RWPE1 (cell line): ENCODE data around the gene KDM2B.
"Not testable (repeated sequence)": the region's sequence is repeated elsewhere in the genome, so short reads cannot be mapped to it uniquely, and the experiment has no call there.

Experiments used
- CTCF ChIA-PET: fragments of 350-600 bp; sonication (Branson Sonifier 250); formaldehyde crosslinking; extraction: SDS; loops from one replicate; lab custom pipeline; 2021; lab: Yijun Ruan, JAX
- POLR2A ChIA-PET: fragments of 400-600 bp; formaldehyde crosslinking; extraction: SDS; loops from one replicate; lab custom pipeline; 2020; ENCODE audit warnings: antibody characterized with exemption; ENCODE audit not compliant: low non-redundant PET; lab: Yijun Ruan, JAX
- DNase-seq: peaks from one replicate; pipeline ENCODE4 v3.0.0; 2012; ENCODE audit warnings: low spot score
- H3K27ac ChIP-seq: fragments of 450-650 bp; 2 replicates; pipeline ENCODE4 v1.5.1; 2017
- TF ChIP-seq, protein P1 (sequence below): fragments of 450-650 bp; conservative IDR thresholded peaks from 2 replicates; pipeline ENCODE4 v1.5.1; 2017; ENCODE audit warnings: low read depth, mild to moderate bottlenecking

KDM2B gene

DNA sequence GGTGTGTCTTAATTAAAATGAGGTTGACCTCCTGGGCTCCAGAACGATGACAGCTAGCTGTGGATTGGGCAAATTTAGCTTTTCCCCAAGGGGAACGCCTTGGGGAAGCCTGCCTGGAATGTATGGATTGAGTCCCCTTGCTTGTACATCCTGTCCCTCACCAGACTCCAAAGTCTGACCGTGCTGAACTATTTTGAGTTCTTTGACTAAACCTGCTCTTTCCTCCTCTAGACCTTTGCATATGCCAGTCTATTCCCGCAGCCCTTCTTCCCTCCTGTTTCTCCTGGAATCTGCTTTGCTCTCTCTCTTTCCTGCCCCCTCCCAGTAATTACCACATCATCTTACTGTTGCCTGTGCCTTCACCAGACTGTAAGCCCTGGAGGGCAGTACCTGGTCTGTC, 11.5 kb upstream of the KDM2B start:
- ChIA-PET CTCF (no interaction called here), POLR2A (no interaction called here)
- DNase-seq: no peak
- TF ChIP-seq, protein P1, sequence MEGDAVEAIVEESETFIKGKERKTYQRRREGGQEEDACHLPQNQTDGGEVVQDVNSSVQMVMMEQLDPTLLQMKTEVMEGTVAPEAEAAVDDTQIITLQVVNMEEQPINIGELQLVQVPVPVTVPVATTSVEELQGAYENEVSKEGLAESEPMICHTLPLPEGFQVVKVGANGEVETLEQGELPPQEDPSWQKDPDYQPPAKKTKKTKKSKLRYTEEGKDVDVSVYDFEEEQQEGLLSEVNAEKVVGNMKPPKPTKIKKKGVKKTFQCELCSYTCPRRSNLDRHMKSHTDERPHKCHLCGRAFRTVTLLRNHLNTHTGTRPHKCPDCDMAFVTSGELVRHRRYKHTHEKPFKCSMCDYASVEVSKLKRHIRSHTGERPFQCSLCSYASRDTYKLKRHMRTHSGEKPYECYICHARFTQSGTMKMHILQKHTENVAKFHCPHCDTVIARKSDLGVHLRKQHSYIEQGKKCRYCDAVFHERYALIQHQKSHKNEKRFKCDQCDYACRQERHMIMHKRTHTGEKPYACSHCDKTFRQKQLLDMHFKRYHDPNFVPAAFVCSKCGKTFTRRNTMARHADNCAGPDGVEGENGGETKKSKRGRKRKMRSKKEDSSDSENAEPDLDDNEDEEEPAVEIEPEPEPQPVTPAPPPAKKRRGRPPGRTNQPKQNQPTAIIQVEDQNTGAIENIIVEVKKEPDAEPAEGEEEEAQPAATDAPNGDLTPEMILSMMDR: no peak
- H3K27ac ChIP-seq: no peak overlapping the region

DNA sequence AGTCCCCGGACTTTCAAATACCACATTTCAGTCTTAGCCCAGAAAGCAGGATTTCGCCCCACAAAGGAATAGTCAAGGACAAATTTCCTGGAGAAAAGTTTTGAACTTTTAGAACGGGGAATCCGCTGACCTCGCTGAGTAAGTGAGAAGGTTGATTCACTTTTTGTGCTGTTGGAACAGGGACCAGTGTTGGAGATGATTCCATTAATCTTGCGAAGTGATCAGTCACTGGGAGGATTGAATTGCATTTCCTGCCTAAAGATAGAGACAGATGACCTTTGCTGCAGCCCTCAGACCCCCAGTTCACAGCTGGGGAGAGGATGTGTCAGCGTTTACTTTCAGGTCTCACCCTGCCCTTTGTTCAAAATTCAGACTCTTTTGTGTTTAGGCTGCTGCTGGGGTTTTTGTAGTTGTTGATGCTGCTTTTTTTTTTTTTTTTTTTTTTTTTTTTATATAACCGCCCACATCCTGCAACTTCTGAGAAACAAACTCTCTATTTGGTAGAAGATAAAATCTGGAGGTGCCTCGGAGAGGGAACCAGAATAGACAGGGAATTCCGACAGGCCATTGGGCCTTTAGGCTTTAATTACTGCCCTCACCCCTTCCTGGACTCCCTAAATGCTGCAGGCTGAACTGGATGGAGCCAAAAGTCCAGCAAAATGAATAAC, 9.8 kb upstream of the KDM2B start:
- TF ChIP-seq, protein P1: no peak
- peak; percentile 37 for DNase-seq
- POLR2A ChIA-PET: no interaction called here
- no peak overlapping the region for H3K27ac ChIP-seq
- CTCF ChIA-PET: no interaction called here

DNA sequence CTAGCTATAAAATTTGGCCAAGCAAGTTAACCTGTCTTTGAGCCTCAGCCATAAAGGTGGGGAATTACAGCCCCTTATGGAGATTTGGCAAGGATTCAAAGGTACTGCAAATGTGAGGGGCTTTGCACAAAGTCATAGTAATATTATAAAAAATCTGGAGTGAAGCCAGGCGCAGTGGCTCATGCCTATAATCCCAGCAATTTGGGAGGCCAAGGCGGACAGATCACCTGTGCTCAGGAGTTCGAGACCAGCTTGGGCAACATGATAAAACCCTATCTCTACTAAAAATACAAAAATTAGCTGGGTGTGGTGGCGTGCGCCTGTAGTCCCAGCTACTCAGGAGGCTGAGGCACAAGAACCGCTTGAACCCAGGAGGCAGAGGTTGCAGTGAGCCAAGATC, 4.1 kb upstream of the KDM2B start:
- H3K27ac ChIP-seq, DNase-seq, POLR2A ChIA-PET: not testable (repeated sequence)
- CTCF ChIA-PET: interaction anchor here (0.8 kb wide), 1 partner anchor 574 kb away, joined by 4 read pairs; no protein-coding TSS in a partner anchor

DNA sequence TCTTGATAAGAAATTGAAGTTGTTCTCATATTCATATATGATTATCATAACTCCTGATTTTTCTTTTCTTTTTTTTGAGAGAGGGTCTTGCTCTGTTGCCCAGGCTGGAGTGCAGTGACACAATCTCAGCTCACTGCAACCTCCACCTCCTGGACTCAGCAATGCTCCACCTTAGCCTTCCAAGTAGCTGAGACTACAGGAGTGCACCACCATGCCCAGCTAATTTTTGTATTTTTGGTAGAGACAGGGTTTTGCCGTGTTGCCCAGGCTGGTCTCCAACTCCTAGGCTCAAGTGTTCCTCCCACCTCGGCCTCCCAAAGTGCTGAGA, 2.5 kb upstream of the KDM2B start:
- POLR2A ChIA-PET: interaction anchor here (0.6 kb wide), 1 partner anchor 79 kb away, joined by 9 read pairs; no protein-coding TSS in a partner anchor
- not testable (repeated sequence) for H3K27ac ChIP-seq, DNase-seq
- CTCF ChIA-PET: interaction anchor here (0.6 to 1.2 kb wide), 3 partner anchors 31 to 647 kb away, joined by 3 read pairs; partner anchors contain the start of gene ORAI1

DNA sequence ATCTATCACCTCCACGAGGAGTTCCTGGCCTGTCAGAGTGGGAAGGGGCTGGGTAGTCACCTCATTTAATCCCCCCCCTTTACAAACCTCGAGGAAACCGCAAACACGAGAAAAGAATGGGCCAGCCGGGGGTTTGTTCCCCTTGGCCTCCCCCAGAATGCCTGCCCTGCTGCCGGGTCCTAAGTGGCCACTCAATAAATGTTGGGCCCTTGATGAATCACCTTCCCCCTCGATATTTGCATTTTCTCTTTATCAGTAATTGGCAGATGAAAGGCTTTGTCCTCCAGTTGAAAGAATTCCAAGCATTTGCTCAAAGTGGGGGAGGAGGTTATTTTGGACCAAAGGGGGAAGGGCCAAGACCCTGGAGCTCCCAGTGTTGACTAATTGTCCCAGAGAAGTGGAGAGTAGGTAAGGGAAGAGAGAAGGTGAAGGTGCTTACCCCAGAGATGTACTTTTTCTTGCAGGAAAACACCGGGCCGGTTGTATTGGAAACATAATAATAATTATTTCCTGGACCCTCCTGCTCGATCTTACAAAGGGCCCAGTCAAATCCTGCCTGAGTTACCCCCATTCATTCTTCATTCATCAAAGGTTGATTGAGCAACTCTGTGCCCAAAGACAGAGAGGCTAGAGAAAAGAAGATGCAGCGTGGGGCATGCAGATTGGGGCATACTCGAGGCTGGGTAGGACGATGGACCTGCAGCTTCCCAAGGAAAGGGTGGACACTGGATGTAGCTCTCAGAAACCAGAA, 1.9 kb upstream of the KDM2B start:
- TF ChIP-seq, protein P1: no peak
- H3K27ac ChIP-seq: no peak overlapping the region
- DNase-seq: no peak
- ChIA-PET CTCF (interaction anchor here (0.6 kb wide), 1 partner anchor 648 kb away, joined by 3 read pairs; no protein-coding TSS in a partner anchor), POLR2A (interaction anchor here (0.6 kb wide), 1 partner anchor 78 kb away, joined by 9 read pairs; no protein-coding TSS in a partner anchor)

DNA sequence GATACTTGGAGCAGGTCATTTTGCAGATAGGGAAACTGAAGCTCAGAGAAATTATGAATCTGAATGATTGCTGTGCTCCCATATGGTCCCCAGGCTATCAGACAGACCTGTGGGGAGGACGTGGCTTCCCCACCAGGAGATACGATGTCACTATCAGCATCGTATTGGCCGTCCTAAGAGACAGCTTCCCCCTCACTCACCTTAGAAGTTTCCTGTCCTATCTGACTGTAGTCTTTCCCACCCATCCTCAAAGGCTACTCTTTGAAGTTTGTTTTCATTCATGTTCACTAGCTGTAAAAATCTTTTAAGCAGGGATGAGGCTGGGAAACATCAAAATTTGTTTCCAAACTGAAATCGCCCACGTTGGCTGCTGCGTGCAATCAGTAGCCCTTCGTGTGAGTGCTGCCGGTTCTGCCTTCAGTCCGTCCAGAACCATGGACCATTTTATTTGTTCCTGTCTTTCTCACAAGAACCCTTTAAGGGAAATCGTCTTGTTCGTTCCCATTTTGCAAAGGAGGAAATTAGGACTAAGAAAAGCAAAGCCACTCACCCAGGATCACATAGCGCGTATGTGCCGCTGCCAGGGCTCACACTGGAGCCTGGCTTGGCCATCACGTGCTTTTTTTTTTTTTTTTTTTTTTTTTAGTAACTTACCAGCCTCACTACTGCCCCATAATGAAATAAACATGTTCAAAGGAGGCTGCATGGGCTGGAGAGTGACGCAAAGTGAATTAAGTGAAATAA, 1.0 kb upstream of the KDM2B start:
- no peak for DNase-seq
- H3K27ac ChIP-seq: peak overlapping the region; percentile 75; the same call in 1 of the 2 replicates
- ChIA-PET CTCF (interaction anchor here (0.7 to 1.0 kb wide), 2 partner anchors 83 to 566 kb away, joined by 3 read pairs; no protein-coding TSS in a partner anchor), POLR2A (no interaction called here)
- TF ChIP-seq, protein P1: no peak
